ENCODE data around the gene ASB2.

Gene ASB2

DNA sequence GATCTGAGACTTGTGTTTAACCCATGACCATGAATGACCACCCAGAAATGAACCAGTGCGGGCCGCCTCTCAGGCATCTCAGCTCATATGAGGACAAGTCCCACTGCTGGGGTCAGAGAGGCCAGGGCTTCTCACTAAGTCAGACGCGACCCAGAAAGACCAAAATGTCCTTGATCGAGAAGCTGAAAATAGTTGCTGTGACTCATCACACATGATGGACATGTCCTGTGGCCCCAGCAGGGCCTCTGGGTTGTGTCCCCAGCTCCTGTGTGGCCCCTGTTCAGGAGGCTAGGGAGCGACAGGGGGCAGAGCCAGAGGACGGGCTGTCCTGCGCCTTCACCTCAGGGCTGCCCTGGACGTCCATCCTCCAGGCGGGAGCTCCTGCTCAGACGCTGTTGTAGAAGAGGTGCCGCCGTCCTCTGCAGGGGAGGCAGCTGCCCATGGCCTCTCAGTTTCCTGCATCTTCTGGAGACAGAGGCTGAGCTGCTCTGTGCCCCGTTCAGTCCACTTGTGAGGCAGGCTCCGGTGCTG, 78.2 kb downstream of the ASB2 start:
- DNase-seq, result no peak

DNA sequence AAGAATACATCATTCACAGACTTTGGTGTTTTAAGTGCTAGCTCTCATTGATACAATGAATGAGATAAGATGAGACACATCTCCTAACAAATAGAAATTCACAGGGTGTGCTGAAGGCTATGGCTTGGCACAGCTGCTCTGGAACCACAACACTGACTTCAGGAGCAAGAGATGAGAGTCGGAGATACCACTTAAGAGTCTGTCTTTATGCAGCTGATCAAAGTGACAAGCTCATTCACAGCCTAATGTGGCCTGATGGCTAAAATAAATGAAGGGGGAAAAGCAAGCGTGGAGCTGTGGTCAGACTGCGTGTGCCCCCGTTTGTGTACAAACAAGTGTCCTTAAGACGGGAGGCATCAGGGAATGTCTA, 78.9 kb downstream of the ASB2 start:
- no peak for DNase-seq

DNA sequence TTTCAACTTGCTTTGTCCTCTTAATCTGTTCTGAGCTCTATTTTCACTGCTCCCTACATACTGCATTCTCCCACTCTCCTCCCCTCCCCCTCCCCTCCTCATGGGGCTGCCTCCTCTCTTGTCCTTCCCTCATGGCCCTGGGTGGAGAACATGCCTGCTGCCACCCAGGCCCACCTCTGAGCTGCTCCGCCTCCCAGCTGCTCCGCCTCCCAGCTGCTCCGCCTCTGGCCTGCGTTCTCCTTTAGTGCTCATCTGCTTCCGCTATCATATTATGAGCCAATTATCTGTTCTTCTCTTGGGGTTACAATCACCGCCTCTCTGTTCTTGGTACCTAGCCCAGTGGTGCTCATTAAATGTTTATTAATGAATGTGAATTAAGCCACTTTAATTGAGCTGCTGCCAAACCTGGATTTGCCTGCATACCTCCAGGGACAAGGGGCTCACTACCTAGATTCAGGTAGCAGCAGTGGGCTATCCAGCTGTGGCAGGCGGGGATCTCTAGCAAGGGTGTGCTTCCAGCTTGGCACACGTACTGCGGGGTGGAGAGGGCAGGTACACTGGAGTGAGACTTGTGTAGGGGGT, 81.3 kb downstream of the ASB2 start:
- DNase-seq, result no peak

DNA sequence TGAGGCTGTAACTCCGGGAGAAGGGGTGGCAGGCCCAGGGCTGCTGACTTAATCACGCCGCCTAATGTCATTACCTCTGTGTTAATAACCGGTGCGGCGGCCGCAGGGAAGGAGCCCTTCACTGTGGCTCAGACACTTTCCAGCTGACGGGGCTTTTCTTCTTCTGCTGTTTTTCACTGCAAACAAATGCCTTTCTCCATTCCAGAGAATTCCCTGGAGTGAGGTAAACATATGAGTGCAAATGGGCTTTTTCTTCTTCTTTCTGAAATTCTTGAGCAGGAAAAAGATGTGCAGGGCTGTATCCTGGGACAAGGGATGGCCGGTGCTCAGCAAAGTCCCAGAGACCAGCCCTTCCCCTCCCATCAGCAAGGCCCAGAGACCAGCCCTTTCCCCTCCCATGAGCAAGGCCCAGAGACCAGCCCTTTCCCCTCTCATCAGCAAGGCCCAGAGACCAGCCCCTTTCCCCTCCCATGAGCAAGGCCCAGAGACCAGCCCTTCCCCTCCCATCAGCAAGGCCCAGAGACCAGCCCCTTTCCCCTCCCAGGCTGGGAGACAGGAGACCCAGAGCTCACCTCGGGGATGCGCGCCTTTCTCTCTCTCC, 82.6 kb downstream of the ASB2 start:
- DNase-seq, result no peak

DNA sequence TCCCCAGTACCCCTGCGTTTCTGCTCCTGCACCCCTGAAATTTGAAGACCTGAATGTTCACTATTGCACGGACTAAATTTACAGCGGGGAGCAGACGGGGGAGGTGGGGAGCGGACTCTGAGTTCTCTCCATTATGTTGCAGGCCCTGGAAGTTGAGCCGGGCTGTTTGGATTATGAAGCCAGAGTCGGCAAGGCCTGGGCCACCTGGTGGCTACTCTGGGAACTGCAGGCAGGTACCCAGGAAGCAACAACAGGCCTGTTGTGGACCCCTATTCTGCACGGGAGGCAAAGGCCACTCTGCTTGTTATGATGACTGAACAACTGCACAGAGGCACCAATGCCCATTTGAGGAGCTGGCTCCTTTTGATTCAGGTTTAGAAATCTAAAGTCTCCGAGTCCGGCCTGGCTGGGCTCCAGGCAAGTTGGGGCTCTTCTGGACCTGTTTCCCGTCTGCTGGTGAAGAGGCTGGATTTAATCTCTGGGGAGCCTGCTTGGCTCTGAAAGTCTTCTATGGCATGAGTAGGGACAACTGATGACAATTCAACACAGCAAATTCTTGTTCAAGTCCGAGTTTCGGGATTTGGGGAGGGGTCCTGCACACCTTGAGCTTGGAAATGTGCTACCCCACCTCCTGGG, 83.3 kb downstream of the ASB2 start:
- no peak for DNase-seq

DNA sequence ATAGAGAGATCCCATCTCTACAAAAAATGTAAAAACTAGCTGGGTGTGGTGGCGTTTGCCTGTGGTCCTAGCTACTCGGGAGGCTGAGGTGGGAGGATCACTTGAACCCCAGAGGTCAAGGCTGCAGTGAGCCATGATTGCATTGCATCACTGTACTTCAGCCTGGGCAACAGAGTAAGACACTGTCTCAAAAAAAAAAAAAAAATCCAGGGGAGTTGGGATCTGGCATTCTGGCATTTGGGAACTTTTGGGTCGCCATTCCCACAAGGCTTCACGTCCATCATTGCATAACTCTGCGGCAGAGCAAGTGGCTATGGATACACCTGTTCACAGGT, 83.9 kb downstream of the ASB2 start:
- no peak for DNase-seq

DNA sequence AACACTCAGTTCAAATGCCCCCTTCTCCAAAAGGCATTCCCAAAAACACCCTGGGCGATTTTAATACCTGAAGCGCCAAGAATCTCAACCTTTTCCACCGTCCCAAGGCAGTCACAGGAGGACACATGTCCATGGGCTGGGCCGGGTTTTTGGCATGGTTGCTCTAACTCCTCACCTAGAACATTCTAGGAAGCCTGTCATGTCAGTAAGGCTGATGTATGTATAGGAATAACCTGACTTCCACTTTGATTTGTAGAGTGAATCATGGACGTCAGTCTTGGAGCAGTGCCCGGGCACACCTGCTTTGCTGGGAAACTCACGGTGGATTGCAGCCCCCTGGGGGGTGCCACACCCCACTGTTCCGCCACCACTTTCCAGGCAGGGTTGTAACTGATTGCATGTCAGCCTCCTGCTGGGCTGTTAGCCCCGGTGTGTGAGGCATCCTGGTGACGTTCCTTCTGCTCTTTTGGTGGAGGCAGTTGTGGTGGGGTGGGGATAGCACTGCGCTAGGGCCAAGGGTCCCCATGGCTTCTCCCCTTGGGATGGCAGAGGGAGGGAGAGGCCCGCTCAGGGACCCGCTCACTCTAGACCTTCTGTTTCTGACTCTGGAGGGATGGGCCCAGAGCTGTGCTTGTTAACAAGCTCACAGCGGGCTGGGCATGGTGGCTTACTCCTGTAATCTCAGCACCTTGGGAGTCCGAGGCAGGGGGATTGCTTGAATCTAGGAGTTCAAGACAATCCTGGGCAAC, 84.4 kb downstream of the ASB2 start:
- no peak for DNase-seq

DNA sequence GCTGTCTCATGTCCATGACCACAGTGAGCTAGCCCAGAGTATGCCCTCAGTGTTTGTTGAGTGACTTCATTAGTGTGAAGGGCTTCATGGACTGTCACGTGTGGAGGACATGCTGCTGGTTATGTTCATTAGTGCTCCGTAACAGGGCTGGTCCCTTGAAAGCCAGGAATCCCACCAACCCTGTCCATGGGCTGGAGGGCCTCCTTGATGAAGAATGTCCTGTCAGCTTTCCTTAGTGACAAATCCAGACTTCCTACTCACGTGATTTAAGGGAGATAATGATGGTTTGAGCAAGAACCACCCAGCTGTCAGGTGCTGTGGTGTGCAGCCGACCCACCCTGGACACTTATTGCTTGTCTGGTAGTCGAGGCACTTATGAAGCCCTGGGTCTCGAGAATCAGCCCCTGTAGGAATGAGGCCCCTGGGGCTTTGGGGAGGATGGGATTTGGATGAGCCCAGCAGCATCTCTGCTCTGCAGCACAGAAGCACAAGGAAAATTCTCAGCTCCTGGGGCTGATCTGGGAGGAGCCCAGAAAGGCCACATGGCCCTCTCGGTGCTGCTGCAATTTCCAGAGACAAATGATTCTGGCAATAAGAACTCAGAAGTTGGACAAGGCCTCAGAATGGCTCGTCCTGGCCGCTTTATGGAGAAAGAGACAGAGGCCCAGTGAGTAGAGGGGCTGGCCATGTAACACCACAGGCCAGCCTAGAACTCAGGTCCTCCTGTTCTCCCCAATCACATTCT, 86.5 kb downstream of the ASB2 start:
- no peak for DNase-seq

DNA sequence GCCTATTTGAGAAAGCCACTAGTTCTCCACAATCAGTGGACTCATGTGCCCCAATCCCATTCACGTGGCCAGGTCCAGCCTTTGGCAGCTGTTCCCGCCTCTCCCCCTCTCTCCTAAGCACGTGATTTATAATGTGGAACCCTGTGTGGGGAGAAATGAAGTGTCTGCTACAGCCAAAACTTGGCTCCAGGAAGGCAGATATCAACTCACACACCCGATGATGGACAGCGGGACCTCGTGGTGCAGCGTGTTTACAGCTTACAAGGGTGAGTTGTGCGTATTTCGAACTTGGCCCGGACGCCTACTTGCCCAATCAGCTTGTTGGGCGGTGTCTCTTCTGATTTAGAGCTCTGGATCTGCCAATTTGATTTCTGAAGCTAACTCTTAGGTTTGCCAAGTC, 87.4 kb downstream of the ASB2 start:
- no peak for DNase-seq

DNA sequence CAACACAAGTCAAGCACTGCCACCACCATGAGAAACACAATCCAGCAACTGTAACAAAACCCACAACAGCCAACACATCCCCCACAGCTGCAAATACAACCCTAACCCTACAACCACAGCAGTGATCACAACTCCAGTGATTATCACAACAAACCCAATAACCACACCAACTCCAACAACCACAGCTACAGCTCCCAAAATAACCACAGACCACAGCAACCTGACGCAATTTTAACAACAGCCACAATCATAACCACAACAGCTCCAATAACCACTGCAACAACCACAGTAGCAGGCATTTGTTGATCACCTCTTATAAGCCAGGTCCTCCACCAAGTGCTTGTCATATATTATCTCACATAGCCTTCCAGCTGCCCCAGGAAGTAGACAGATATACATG, 91.4 kb downstream of the ASB2 start:
- no peak for DNase-seq

All from NCI-H2081 treated with DMSO at 0.1 percent for 48 hours (cell line).